ENCODE measurements around the gene MTMR6.

The MTMR6 gene

DNA sequence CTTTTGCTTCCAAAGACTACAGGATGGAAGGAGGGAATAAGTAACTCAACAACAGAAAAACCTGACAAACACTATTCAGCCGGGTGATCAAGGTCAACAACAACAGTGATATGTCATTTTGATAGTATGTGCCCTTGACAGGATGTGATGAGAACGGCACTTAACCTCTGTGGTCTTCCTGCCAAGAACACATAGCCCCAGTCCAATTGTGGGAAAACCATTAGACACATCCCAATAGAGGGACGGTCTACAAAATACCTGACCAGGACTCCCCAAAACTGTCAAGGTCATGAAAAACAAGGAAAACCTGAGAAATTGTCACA is 72.1 kb downstream of the MTMR6 start:
- no peak for DNase-seq (ENCODE audit: low spot score)

DNA sequence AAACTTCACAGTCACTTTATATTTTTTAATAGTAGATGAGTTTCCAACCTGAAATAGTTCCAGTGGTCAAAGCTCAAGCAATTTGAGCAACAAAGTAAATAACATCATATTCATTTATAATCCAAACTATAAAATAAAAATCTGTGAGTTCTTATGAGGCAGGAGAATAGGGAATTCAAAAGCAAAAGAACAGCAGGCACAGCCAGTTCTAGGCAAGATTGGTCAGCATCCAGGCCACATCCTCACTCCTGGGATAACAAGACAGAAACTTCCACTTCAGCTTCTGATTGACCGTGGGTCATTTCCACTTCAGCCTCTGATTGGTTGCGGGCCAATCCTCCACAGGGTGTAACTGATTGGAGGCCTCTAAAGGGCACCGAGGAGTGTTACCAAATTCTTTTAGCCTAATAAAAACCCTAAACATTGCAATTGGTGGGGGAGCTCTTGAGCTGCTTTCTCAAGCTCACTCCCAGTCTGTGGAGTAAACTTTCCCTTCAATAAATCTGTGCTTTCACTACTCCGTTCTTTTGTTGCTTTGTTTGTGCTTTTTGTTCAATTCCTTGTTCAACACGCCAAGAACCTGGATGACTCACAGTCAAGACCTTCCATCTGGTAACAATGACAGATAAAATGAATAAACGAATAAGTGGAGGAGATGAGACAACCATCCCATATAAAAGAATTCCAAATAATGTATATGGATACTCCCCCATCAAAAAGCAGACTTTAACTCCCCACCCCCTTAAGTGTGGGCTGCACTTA is 72.6 kb downstream of the MTMR6 start:
- no peak for DNase-seq (ENCODE audit: low spot score)

DNA sequence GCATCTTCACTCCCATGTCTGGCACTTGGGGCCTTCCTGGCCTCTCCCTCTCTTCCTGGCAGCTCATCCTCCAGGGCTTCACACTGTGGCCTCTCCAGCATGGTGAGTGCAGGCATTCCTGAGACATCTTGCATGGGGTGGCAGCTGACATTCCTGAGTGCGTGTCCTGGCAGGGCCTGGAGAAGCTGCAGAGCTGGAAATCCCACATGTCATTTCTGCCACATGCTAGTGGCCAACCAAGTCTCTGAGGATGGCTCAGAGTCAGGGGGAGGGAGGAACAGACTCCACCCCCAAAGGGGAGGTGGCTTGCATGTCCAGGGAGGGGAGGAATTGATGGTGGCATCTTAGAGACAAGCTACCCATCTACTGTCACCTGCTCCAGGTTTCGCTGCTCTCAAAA is 73.6 kb downstream of the MTMR6 start:
- peak; percentile 17 for DNase-seq (ENCODE audit: low spot score)

DNA sequence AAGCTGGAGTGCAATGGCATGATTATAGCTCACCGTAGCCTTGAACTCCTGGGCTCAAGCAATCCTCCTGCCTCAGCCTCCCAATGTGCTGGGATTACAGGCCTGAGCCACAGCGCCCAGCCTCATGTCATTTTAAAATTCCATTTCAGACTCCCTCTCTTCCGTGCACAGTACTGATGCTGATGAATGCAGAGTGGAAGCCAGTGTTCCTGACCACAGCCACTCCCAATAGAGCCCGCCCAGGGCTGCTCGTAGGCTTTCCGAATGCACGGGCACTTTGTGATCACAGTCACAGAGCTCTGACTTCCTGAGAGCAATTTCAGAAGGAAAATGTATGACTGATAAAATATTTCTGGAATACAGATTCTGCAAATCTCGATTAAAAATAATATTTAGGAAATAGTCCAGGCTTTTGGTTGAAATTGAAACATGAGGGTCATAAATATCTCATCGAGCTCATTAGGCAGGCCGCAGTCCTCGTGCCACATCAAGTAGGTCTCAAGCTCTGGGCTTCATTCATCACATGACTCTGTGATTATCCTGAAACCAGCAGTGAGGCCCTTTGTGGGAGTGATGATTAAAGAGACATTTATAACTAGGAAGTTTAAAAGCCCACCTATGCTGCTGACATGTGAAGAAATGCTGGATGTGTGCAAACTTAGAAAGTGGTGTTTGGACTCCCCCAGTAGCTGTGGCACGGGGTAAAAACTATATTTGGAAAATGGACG is 76.3 kb downstream of the MTMR6 start:
- DNase-seq (ENCODE audit: low spot score): no peak

DNA sequence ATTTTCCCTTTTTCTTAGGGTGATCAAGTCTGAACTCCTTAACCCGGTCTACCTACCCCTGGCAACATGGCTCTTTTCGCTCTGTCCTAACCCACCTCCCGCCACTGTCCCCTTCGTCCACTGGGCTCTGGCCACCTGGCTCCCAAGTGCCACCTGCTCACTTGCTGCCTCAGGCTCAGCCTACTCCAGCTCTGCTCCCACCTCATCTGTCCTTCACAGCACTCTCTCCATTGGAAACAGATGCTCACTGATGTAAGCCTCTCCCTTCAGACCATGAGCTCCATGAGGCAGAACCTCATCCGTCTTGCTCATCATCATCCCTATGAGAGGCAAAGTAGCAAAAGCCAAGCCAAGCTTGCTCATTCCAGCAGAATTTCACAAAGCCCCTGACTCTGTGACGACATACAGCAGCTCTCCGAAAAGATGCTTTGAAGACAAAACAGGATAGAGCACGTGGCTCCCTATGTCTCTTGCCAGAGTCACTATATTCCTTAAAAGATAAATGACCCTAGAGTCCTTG is 79.9 kb downstream of the MTMR6 start:
- DNase-seq (ENCODE audit: low spot score): no peak

DNA sequence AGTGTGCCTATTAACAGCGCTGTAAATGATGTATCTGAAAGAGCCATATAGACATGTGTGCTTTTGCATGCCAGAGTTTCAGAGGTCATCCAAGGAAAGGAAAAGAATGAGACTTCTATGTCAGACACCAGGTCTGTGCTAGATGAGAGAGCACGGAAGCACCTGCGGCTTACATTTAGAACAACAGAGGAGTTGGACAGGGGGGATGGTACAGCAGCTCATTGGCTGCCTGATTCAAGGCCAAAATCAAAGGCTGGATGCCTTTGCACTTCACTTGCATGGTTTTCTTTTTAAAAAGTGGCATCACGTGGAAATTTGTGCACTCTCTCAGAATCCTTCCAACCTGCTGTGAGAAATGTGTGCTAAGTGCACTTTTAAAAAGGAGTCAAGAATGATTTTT is 82.4 kb downstream of the MTMR6 start:
- DNase-seq (ENCODE audit: low spot score): no peak

DNA sequence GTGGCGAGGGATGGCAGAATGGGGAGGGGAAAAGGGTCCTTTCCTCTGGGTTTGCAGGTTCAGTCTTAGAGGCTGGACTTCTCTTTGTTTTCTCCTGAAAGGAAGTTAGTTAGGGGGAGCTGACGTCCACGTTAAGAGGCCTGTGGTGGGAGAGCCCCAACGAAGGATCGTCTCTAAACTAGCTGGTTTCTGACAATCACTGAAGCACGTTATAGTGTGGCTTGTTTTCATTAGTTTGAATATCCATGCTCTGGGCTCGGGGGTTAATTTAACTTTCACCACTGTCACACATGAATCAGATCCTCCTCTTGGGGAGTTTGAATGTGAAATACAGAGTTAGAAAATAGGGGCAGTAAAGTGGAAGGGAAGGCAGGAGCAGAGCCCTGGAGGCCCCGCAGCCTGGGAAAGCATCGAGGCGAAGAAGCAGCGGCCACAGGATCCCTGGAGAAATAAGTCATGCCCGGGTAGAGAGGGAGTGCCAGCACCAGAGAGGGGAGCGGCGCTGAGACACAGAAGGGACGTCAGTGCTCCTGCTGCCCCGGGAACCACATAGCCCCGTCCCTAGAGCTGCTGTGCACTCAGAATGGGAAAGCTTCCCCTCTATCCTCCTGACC is 84.1 kb downstream of the MTMR6 start:
- DNase-seq (ENCODE audit: low spot score): no peak

DNA sequence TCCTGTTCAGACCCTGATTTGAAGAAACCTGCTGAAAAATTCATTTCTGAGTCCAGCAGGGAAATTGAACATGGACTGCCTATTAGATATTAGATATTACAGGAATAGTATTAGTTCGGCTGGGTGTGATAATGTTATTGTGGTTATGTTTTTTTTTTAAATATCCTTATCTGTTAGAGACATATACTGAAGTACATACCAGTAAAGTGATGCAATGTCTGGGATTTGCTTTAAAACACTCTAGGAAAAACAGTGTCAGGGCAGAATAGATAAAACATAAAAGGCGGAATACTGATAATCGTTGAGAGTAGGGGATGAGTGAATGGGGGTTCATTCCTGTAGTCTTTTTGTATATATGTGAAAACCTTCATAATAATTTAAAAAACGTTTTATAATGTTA is 86.5 kb downstream of the MTMR6 start:
- no peak for DNase-seq (ENCODE audit: low spot score)

DNA sequence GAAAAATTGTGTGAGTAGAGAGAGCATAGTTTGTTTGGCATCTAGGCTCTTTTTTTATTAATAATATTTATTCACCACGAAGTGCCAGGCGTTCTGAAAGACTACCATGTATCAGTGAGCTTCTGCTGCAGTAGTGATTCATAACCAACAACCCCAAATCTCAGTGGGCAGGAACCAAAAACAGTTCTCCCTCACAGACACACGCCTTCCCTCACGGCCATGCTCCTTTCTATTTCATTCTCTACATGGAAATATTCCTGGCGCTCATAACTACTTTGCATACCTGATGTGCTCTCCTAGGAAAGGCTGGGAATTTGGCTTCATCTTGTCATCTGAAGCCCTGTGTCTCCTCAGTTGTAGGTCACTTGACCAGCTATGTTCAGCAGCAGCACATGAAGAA is 88.6 kb downstream of the MTMR6 start:
- DNase-seq (ENCODE audit: low spot score): no peak

DNA sequence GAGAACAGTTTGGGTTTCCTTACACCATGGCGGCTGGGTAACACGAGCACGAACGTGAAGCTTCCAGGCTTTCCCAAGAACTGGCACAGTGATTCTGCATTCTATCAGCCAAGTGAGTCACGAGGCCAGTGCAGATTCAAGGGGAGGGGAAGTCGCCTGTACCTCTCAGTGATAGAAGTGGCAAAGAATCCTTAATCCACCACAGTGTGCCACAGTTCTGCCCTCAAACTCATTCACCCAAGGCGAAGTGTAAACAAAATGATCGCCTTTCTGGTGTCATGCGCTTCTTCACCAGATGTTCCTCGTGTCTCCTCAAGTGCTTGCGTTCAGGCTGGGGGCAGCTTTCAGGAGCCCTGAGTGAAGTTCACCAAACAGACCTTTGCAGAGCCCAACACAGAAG is 90.3 kb downstream of the MTMR6 start:
- no peak for DNase-seq (ENCODE audit: low spot score)
